ENCODE data around the gene HJV. TPM values are rescaled to one million over a fixed set of nuclear protein-coding genes. Genes with fewer than 3 reads are reported as not detected.

Gene HJV
- total RNA-seq, 2 donors from 2014 or later: not detected

- Histone ChIP-seq H3K27me3 (replicated peaks; ENCODE audit: insufficient read depth) (no peaks in the 10 kb centered on the region), H3K4me1 (ENCODE audit: control insufficient read depth in 1 of 2, low read depth in 2 of 2) (peaks cover 27 to 50% of the 10 kb centered on the region in 2 donors), H3K36me3 (peaks cover 19% of the 10 kb centered on the region), H3K4me3 (peak overlapping the region; percentile 94), H3K27ac (peak overlapping the region; percentile 84 to 89), H3K9me3 (no peaks in the 10 kb centered on the region)
- DNase-seq (ENCODE audit: low spot score) (no peak), ATAC-seq (ENCODE audit: insufficient number of reproducible peaks, low FRiP score, low read depth) (no peak)
- TF ChIP-seq, protein P1, sequence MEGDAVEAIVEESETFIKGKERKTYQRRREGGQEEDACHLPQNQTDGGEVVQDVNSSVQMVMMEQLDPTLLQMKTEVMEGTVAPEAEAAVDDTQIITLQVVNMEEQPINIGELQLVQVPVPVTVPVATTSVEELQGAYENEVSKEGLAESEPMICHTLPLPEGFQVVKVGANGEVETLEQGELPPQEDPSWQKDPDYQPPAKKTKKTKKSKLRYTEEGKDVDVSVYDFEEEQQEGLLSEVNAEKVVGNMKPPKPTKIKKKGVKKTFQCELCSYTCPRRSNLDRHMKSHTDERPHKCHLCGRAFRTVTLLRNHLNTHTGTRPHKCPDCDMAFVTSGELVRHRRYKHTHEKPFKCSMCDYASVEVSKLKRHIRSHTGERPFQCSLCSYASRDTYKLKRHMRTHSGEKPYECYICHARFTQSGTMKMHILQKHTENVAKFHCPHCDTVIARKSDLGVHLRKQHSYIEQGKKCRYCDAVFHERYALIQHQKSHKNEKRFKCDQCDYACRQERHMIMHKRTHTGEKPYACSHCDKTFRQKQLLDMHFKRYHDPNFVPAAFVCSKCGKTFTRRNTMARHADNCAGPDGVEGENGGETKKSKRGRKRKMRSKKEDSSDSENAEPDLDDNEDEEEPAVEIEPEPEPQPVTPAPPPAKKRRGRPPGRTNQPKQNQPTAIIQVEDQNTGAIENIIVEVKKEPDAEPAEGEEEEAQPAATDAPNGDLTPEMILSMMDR (IDR thresholded peaks at IDR 0.05): no peak
These were observed 27.7 kb downstream of the HJV start for GRCh38 chr1:145993618-145994390.

GRCh38 chr1:145992958-145993617 is 28.4 kb downstream of the HJV start:
- Histone ChIP-seq H3K27ac (peak overlapping the region; percentile 31 to 84), H3K36me3 (peaks cover 19% of the 10 kb centered on the region), H3K9me3 (no peaks in the 10 kb centered on the region), H3K27me3 (replicated peaks; ENCODE audit: insufficient read depth) (no peaks in the 10 kb centered on the region), H3K4me3 (peak overlapping the region; percentile 94), H3K4me1 (ENCODE audit: control insufficient read depth in 1 of 2, low read depth in 2 of 2) (peaks cover 20 to 42% of the 10 kb centered on the region in 2 donors)
- DNase-seq (ENCODE audit: low spot score) (no peak), ATAC-seq (ENCODE audit: insufficient number of reproducible peaks, low FRiP score, low read depth) (no peak)
- TF ChIP-seq, protein P1 (IDR thresholded peaks at IDR 0.05): no peak

DNA sequence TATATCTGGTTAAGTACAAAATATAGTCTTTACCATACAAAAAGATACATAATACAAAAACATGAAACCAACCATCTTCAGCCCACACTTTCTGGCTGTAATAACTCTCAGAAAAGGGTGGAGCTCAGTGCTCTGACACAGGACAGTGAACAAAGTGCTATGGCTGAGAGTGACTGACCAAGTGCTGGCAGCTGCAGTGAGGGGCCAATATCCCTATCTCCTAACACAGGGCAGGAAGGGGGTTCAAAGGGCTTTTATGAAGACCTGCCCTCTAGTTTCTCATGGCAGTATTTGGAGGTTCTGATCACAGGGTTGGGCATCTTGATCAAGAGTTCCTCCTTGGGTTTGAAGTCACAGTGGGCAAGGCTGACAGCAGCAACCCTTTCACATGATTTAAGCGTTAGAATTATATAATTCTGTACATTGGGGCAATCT is 29.0 kb downstream of the HJV start:
- H3K4me3 ChIP-seq: peak overlapping the region; percentile 94
- peak overlapping the region; percentile 31 to 84 for H3K27ac ChIP-seq
- TF ChIP-seq, protein P1 (IDR thresholded peaks at IDR 0.05): no peak
- H3K36me3 ChIP-seq: peaks cover 19% of the 10 kb centered on the region
- H3K4me1 ChIP-seq (ENCODE audit: control insufficient read depth in 1 of 2, low read depth in 2 of 2): peaks cover 16 to 37% of the 10 kb centered on the region in 2 donors
- ATAC-seq (ENCODE audit: insufficient number of reproducible peaks, low FRiP score, low read depth) (no peak), DNase-seq (ENCODE audit: low spot score) (no peak)
- no peaks in the 10 kb centered on the region for H3K27me3 ChIP-seq (replicated peaks; ENCODE audit: insufficient read depth)
- no peaks in the 10 kb centered on the region for H3K9me3 ChIP-seq

DNA sequence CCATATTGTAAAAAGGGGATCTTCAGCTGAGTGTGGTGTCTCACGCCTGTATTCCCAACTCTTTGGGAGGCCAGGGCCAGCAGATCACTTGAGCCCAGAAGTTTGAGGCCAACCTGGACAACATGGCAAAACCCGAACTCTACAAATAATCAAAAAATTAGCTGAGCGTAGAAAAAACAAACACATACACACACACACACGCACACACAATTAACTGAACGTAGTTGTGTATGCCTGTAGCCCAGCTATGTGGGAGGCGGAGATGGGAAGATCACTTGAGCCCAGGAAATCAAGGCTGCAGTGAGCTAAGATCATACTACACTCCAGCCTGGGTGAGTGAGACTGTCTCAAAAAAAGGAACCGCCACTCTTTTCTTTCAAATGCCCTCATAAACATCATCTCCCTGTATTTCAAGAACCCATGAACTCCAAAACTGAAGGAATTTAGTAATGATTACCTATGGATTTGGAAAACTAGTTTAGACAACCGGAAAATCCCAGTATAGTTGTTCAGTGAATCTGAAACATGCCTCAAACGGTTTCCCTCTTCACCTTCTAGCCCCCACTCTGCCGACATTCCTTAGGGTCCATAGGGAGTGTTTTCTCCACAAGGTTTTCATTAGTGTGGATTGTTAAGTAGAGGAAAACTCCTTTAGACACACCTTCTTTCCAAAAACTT is 29.7 kb downstream of the HJV start:
- TF ChIP-seq, protein P1 (IDR thresholded peaks at IDR 0.05): no peak
- ATAC-seq (ENCODE audit: insufficient number of reproducible peaks, low FRiP score, low read depth): no peak
- H3K36me3 ChIP-seq: peaks cover 19% of the 10 kb centered on the region
- DNase-seq (ENCODE audit: low spot score): no peak
- H3K27ac ChIP-seq: peak overlapping the region; percentile 11 to 84
- H3K9me3 ChIP-seq: no peaks in the 10 kb centered on the region
- H3K4me3 ChIP-seq: peak overlapping the region; percentile 94
- peaks cover 13 to 30% of the 10 kb centered on the region in 2 donors for H3K4me1 ChIP-seq (ENCODE audit: control insufficient read depth in 1 of 2, low read depth in 2 of 2)
- H3K27me3 ChIP-seq (replicated peaks; ENCODE audit: insufficient read depth): no peaks in the 10 kb centered on the region
